Measurements from ENCODE around the gene TCAP.
A peak's percentile ranks its signal among the peaks of the same experiment; 100 is the strongest.

TCAP gene

GRCh38 chr17:39631403-39631802 is 33.7 kb upstream of the TCAP start:
- H3K9me3 ChIP-seq (ENCODE audit: control insufficient read depth in 2 of 2, low read length in 2 of 2): no peaks in the 10 kb centered on the region
- peaks cover 29% of the 10 kb centered on the region for H3K4me1 ChIP-seq (ENCODE audit: control insufficient read depth, insufficient read depth, low read length)
- H3K36me3 ChIP-seq (ENCODE audit: control insufficient read depth in 2 of 2, insufficient read depth in 2 of 2, low read length in 2 of 2): no peaks in the 10 kb centered on the region
- H3K27me3 ChIP-seq (ENCODE audit: control insufficient read depth in 1 of 2, insufficient read depth in 2 of 2, low read length in 2 of 2): peaks cover 24 to 39% of the 10 kb centered on the region in 2 donors
- H3K4me3 ChIP-seq (ENCODE audit: low read length in 2 of 2): no peak overlapping the region
- H3K9ac ChIP-seq (ENCODE audit: low read length in 2 of 2): no peak overlapping the region
- H3K27ac ChIP-seq (ENCODE audit: low read length): no peak overlapping the region

- no peak overlapping the region for H3K27ac ChIP-seq (ENCODE audit: low read length)
- H3K9me3 ChIP-seq (ENCODE audit: control insufficient read depth in 2 of 2, low read length in 2 of 2): no peaks in the 10 kb centered on the region
- H3K4me1 ChIP-seq (ENCODE audit: control insufficient read depth, insufficient read depth, low read length): peaks cover 25% of the 10 kb centered on the region
- H3K36me3 ChIP-seq (ENCODE audit: control insufficient read depth in 2 of 2, insufficient read depth in 2 of 2, low read length in 2 of 2): no peaks in the 10 kb centered on the region
- no peak overlapping the region for H3K4me3 ChIP-seq (ENCODE audit: low read length in 2 of 2)
- H3K27me3 ChIP-seq (ENCODE audit: control insufficient read depth in 1 of 2, insufficient read depth in 2 of 2, low read length in 2 of 2): peaks cover 22 to 30% of the 10 kb centered on the region in 2 donors
- no peak overlapping the region for H3K9ac ChIP-seq (ENCODE audit: low read length in 2 of 2)
These were observed 32.8 kb upstream of the TCAP start for GRCh38 chr17:39632153-39632941.

GRCh38 chr17:39633570-39634183 is 31.5 kb upstream of the TCAP start:
- Histone ChIP-seq H3K9ac (ENCODE audit: low read length in 2 of 2) (peak overlapping the region in 1 of 2 donors; percentile 13), H3K4me1 (ENCODE audit: control insufficient read depth, insufficient read depth, low read length) (peaks cover 36% of the 10 kb centered on the region), H3K36me3 (ENCODE audit: control insufficient read depth in 2 of 2, insufficient read depth in 2 of 2, low read length in 2 of 2) (no peaks in the 10 kb centered on the region), H3K4me3 (ENCODE audit: low read length in 2 of 2) (no peak overlapping the region), H3K9me3 (ENCODE audit: control insufficient read depth in 2 of 2, low read length in 2 of 2) (no peaks in the 10 kb centered on the region), H3K27ac (ENCODE audit: low read length) (no peak overlapping the region), H3K27me3 (ENCODE audit: control insufficient read depth in 1 of 2, insufficient read depth in 2 of 2, low read length in 2 of 2) (peaks cover 14 to 16% of the 10 kb centered on the region in 2 donors)

GRCh38 chr17:39634384-39634871 is 30.7 kb upstream of the TCAP start:
- H3K9ac ChIP-seq (ENCODE audit: low read length in 2 of 2): peak overlapping the region in 1 of 2 donors; percentile 55
- H3K4me1 ChIP-seq (ENCODE audit: control insufficient read depth, insufficient read depth, low read length): peaks cover 38% of the 10 kb centered on the region
- H3K9me3 ChIP-seq (ENCODE audit: control insufficient read depth in 2 of 2, low read length in 2 of 2): no peaks in the 10 kb centered on the region
- peaks cover 10 to 11% of the 10 kb centered on the region in 2 donors for H3K27me3 ChIP-seq (ENCODE audit: control insufficient read depth in 1 of 2, insufficient read depth in 2 of 2, low read length in 2 of 2)
- no peaks in the 10 kb centered on the region for H3K36me3 ChIP-seq (ENCODE audit: control insufficient read depth in 2 of 2, insufficient read depth in 2 of 2, low read length in 2 of 2)
- no peak overlapping the region for H3K4me3 ChIP-seq (ENCODE audit: low read length in 2 of 2)
- H3K27ac ChIP-seq (ENCODE audit: low read length): no peak overlapping the region

- no peak overlapping the region for H3K27ac ChIP-seq (ENCODE audit: low read length)
- H3K36me3 ChIP-seq (ENCODE audit: control insufficient read depth in 2 of 2, insufficient read depth in 2 of 2, low read length in 2 of 2): no peaks in the 10 kb centered on the region
- peak overlapping the region in 1 of 2 donors; percentile 97 for H3K4me3 ChIP-seq (ENCODE audit: low read length in 2 of 2)
- H3K9me3 ChIP-seq (ENCODE audit: control insufficient read depth in 2 of 2, low read length in 2 of 2): no peaks in the 10 kb centered on the region
- H3K27me3 ChIP-seq (ENCODE audit: control insufficient read depth in 1 of 2, insufficient read depth in 2 of 2, low read length in 2 of 2): peaks cover 0 to 6% of the 10 kb centered on the region in 2 donors
- H3K9ac ChIP-seq (ENCODE audit: low read length in 2 of 2): peak overlapping the region in 1 of 2 donors; percentile 99
- peaks cover 40% of the 10 kb centered on the region for H3K4me1 ChIP-seq (ENCODE audit: control insufficient read depth, insufficient read depth, low read length)
These were observed 29.5 kb upstream of the TCAP start for GRCh38 chr17:39635614-39636176.

- H3K4me3 ChIP-seq (ENCODE audit: low read length in 2 of 2): peak overlapping the region; percentile 81 to 97
- peaks cover 46% of the 10 kb centered on the region for H3K4me1 ChIP-seq (ENCODE audit: control insufficient read depth, insufficient read depth, low read length)
- no peaks in the 10 kb centered on the region for H3K9me3 ChIP-seq (ENCODE audit: control insufficient read depth in 2 of 2, low read length in 2 of 2)
- peaks cover 0 to 6% of the 10 kb centered on the region in 2 donors for H3K27me3 ChIP-seq (ENCODE audit: control insufficient read depth in 1 of 2, insufficient read depth in 2 of 2, low read length in 2 of 2)
- no peaks in the 10 kb centered on the region for H3K36me3 ChIP-seq (ENCODE audit: control insufficient read depth in 2 of 2, insufficient read depth in 2 of 2, low read length in 2 of 2)
- peak overlapping the region; percentile 77 for H3K27ac ChIP-seq (ENCODE audit: low read length)
- peak overlapping the region; percentile 99 for H3K9ac ChIP-seq (ENCODE audit: low read length in 2 of 2)
These were observed 28.6 kb upstream of the TCAP start for GRCh38 chr17:39636587-39636926.

- Histone ChIP-seq H3K27ac (ENCODE audit: low read length) (peak within 1 kb of the TSS; percentile 77), H3K9ac (ENCODE audit: low read length in 2 of 2) (peak within 1 kb of the TSS; percentile 99), H3K4me1 (ENCODE audit: control insufficient read depth, insufficient read depth, low read length) (peaks cover 46% of the 10 kb centered on the region), H3K4me3 (ENCODE audit: low read length in 2 of 2) (peak within 1 kb of the TSS; percentile 81 to 97), H3K27me3 (ENCODE audit: control insufficient read depth in 1 of 2, insufficient read depth in 2 of 2, low read length in 2 of 2) (peaks cover 0 to 1% of the 10 kb centered on the region in 2 donors), H3K9me3 (ENCODE audit: control insufficient read depth in 2 of 2, low read length in 2 of 2) (no peaks in the 10 kb centered on the region), H3K36me3 (ENCODE audit: control insufficient read depth in 2 of 2, insufficient read depth in 2 of 2, low read length in 2 of 2) (no peaks in the 10 kb centered on the region)
These were observed 28.0 kb upstream of the TCAP start, which contains the start of gene STARD3 for GRCh38 chr17:39636927-39637736. STARD3 (plus strand) TSS chr17:39637144; CDS start chr17:39653532, 16,388 bp downstream.

GRCh38 chr17:39638317-39638716 is 26.8 kb upstream of the TCAP start:
- Histone ChIP-seq H3K9ac (ENCODE audit: low read length in 2 of 2) (peak overlapping the region in 1 of 2 donors; percentile 99), H3K27ac (ENCODE audit: low read length) (no peak overlapping the region), H3K4me1 (ENCODE audit: control insufficient read depth, insufficient read depth, low read length) (peaks cover 46% of the 10 kb centered on the region), H3K27me3 (ENCODE audit: control insufficient read depth in 1 of 2, insufficient read depth in 2 of 2, low read length in 2 of 2) (no peaks in the 10 kb centered on the region), H3K4me3 (ENCODE audit: low read length in 2 of 2) (peak overlapping the region; percentile 81 to 97), H3K9me3 (ENCODE audit: control insufficient read depth in 2 of 2, low read length in 2 of 2) (no peaks in the 10 kb centered on the region), H3K36me3 (ENCODE audit: control insufficient read depth in 2 of 2, insufficient read depth in 2 of 2, low read length in 2 of 2) (no peaks in the 10 kb centered on the region)

GRCh38 chr17:39639043-39639442 is 26.1 kb upstream of the TCAP start:
- Histone ChIP-seq H3K4me1 (ENCODE audit: control insufficient read depth, insufficient read depth, low read length) (peaks cover 40% of the 10 kb centered on the region), H3K4me3 (ENCODE audit: low read length in 2 of 2) (no peak overlapping the region), H3K9ac (ENCODE audit: low read length in 2 of 2) (no peak overlapping the region), H3K27me3 (ENCODE audit: control insufficient read depth in 1 of 2, insufficient read depth in 2 of 2, low read length in 2 of 2) (no peaks in the 10 kb centered on the region), H3K27ac (ENCODE audit: low read length) (no peak overlapping the region), H3K36me3 (ENCODE audit: control insufficient read depth in 2 of 2, insufficient read depth in 2 of 2, low read length in 2 of 2) (no peaks in the 10 kb centered on the region), H3K9me3 (ENCODE audit: control insufficient read depth in 2 of 2, low read length in 2 of 2) (no peaks in the 10 kb centered on the region)

All from stomach smooth muscle (tissue), 2 donors.